GM12801 (cell line): ENCODE data around the gene SCN3B.

ENCODE experiments used
- TF ChIP-seq, protein P1 (sequence below): IDR thresholded peaks from one replicate; pipeline ENCODE4 v1.5.1; 2011; ENCODE audit warnings: control low read depth; ENCODE audit not compliant: insufficient read length; ENCODE audit errors: extremely low read depth

The SCN3B gene

DNA sequence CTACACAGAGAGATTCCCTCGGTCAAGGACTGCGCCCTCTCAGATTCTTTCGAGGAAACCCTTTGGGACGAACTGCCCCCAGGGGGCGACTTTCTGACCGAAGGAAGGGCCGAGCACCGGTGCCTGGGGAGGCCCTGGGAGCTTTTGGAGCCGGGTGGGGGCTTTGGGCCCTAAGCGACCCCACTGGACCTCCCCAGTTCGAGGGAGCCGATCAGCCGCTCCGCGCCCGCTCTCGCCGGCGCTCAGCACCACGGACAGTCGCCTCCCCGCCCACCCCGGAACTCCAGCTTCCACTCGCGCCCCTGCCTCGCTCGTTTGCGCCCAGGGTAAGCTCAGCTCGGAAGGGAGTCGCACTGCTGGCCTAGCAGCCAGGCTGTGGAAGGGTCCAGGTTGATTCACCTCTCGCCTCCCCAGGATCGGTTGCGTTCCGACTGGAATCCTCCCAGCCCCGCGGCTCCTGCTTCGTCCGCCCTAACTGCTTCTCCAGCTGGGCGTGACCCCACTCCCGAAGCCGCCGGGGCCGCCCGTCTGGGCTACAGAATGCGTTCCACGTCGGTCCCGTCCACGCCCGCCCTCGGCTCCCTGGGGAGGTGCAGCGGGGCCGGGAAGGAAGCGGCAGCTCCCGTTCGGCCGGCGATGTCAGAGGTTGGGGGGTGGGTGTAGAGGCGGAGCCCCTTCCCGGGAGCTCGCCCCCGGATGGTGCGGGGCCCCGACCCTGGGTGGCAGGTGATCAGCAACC is 428 bp downstream of the SCN3B start:
- TF ChIP-seq, protein P1, sequence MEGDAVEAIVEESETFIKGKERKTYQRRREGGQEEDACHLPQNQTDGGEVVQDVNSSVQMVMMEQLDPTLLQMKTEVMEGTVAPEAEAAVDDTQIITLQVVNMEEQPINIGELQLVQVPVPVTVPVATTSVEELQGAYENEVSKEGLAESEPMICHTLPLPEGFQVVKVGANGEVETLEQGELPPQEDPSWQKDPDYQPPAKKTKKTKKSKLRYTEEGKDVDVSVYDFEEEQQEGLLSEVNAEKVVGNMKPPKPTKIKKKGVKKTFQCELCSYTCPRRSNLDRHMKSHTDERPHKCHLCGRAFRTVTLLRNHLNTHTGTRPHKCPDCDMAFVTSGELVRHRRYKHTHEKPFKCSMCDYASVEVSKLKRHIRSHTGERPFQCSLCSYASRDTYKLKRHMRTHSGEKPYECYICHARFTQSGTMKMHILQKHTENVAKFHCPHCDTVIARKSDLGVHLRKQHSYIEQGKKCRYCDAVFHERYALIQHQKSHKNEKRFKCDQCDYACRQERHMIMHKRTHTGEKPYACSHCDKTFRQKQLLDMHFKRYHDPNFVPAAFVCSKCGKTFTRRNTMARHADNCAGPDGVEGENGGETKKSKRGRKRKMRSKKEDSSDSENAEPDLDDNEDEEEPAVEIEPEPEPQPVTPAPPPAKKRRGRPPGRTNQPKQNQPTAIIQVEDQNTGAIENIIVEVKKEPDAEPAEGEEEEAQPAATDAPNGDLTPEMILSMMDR = no peak

DNA sequence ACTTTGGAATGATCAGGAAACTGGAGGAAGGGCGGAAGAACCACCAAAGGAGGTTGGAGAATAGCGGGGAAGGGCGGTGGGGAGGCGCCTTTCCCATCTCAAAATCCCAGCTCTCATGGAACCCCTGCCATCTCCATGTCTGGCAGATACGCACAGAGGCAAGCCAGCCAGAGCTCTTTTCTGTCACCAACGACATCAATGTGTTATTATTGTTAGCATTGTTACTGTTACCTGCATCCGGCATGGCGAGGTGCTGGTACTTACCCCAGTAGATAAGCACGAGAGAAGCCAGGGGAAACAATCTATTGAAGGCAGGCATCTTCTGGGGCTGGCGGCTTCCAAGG is 969 bp downstream of the SCN3B start:
- TF ChIP-seq, protein P1 = no peak

DNA sequence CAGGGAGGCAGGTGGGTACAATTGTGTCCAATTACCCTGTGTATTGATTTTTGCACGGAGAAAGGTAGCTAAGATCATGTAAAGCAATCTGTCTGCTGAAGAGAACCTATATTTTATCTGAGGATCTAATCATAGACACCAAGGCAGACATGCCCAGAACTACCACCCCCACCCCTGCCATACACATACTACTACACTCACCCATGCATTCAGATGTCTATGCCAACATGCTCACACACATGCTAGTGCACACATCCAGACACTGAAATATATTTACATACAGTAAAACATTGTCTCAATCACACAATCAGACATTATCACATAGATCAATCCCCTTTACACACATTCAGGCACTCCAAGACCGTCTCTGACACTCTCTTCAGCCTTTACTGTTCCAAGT is 1.8 kb downstream of the SCN3B start:
- TF ChIP-seq, protein P1 = no peak

DNA sequence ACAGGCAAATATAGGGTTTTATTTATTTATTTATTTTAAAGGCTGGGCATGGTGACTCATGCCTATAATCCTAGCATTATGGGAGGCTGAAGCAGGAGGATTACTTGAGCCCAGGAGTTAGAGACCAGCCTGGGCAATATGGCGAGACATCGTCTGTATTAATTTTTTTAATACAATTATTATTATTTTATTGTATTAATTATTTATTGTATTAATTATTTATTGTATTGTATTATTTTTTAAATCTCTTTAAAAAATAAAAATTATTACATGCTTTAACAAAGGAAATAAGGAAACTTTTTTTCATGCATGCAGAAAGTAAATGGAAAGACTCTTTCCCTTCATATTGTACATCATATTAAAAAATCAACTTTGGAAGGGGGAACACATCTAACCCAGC is 3.5 kb downstream of the SCN3B start:
- TF ChIP-seq, protein P1 = no peak

DNA sequence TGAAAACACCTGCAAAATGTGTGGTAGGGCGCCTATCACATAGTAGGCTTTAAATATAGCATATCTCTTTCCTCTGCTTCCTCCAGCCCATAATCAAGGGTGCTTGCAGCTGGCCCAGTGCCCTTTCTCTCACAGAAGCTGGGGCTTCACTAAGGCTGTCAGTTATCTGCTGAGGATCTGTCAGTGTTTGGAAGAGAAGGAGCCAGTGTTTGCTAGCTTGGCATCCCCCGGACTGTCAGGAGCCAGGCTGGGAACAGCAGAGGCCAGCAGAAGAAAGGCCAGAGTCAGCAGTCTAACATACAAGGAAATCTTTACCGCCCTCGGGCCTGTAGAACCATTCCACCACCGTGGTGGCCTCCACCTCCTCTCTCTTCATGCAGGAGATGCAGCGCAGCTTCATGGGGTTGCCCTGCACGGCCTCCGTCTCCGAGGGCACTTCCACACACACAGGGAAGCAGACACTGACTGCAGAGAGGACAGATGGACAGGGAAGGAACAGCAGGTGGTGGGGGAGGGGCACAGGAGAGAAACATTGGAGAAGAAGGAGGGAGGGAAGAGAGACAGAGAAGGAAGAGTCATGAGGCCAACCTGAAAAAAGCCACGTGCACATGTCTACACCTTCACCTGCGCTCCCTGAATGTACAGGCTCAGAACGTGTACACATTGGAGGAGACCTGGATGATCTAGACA is 9.0 kb downstream of the SCN3B start:
- TF ChIP-seq, protein P1 = no peak

DNA sequence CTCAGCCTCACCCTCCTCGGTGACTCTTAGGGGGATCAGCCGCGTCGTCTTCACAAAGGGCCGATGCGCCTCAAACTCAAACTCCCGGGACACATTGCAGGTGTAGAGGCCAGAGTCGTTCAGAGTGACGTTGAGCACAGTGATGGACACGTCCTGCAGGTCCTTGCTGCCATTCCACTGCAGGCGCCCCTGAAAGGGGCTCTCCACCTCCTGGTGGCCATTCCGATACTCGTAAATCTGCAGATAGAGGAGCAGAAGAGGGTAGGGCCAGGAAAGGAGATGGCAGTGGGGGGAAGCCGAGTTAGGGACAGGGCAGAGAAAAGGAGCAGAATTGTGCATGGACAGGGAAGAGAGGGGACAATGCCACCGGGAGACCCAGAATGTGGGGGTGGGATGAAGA is 12.0 kb downstream of the SCN3B start:
- TF ChIP-seq, protein P1 = no peak

DNA sequence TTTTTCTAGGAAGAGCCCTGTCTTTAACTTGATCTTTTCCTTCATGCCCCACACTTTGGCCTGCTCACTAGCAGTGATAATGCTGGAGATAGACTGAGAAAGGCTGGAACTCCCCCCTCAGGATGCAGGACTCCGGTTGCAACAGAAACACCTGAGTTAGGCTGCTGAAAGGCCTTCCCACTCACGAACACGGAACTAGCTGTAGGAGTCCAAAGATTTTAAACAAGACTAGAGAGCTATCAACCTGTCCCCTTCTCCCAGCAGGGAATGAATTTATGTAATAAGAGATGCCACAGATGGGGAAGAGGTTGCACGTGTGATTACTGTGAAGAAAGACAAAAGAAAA is 13.0 kb downstream of the SCN3B start:
- TF ChIP-seq, protein P1 = no peak
